SH-SY5Y (cell line): ENCODE results near the gene CLUH.

Source experiments
- GATA2 ChIP-seq: IDR thresholded peaks from 2 replicates; pipeline ENCODE4 v1.6.1; 2011; ENCODE audit warnings: mild to moderate bottlenecking, low read depth, low read length
- GATA3 ChIP-seq: IDR thresholded peaks from 2 replicates; pipeline ENCODE4 v1.6.1; 2011; ENCODE audit warnings: low read depth, mild to moderate bottlenecking, low read length, moderate library complexity

DNA sequence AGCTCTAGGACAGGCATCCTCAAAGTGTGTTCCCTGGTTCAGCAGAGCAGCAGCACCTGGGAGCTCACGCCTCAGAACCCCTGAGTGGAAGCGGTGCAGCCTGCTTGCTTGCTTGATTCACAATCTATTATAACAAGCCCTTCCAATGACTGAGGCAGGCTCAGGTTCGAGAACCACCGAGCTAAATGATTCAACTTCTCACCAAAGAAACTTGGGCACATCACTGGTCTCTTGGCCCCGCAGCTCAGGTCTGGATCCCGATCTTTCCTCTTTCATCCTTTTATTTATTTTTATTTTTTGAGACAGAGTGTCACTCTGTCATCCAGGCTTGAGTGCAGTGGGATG, 24.5 kb downstream of the CLUH start:
- no peak for TF ChIP-seq GATA2
- TF ChIP-seq GATA3 = no peak
